AG04449 (cell line): ENCODE measurements around the gene WDR31.

Experiments
- CTCF ChIA-PET: fragments of 350-600 bp; formaldehyde crosslinking; extraction: SDS; loops from one replicate; lab custom pipeline; 2021; ENCODE audit warnings: antibody characterized with exemption; lab: Yijun Ruan, JAX
- POLR2A ChIA-PET: fragments of 400-600, 350-600 bp; formaldehyde crosslinking; extraction: SDS; loops from one replicate; lab custom pipeline; 2020; ENCODE audit warnings: antibody characterized with exemption, inconsistent platforms; lab: Yijun Ruan, JAX
- DNase-seq: peaks from one replicate; pipeline ENCODE4 v3.0.0-alpha.2; 2010; ENCODE audit warnings: low read depth, low spot score
- H3K4me3 ChIP-seq: 2 replicates; pipeline ENCODE4 v1.5.1; 2011; ENCODE audit warnings: low read depth, mild to moderate bottlenecking, control low read depth, low read length
- CTCF ChIP-seq: IDR thresholded peaks from one replicate; pipeline ENCODE4 v1.5.1; 2011; ENCODE audit warnings: mild to moderate bottlenecking, moderate library complexity, low read length, control low read depth, inconsistent platforms; ENCODE audit not compliant: insufficient read depth; ENCODE audit errors: missing control alignments

Gene WDR31

GRCh38 chr9:113326230-113326629, 13.8 kb downstream of the WDR31 start:
- POLR2A ChIA-PET, result no interaction called here
- no peak overlapping the region for H3K4me3 ChIP-seq
- CTCF ChIA-PET, result interaction anchor here (0.6 to 1.4 kb wide), 5 partner anchors 16 to 149 kb away, joined by 3 to 4 read pairs (median 3); partner anchors contain the start of gene ALAD
- no peak for DNase-seq
- TF ChIP-seq CTCF, result no peak

- TF ChIP-seq CTCF, result no peak
- POLR2A ChIA-PET, result no interaction called here
- CTCF ChIA-PET, result no interaction called here
- H3K4me3 ChIP-seq, result no peak overlapping the region
- no peak for DNase-seq
Measured at GRCh38 chr9:113322671-113323070, 17.4 kb downstream of the WDR31 start.

GRCh38 chr9:113320051-113320450, 20.0 kb downstream of the WDR31 start:
- CTCF ChIA-PET, result interaction anchor here (1.4 to 3.3 kb wide), 3 partner anchors 10 to 81 kb away, joined by 3 to 22 read pairs (median 5); partner anchors contain the start of gene ALAD
- TF ChIP-seq CTCF, result no peak
- POLR2A ChIA-PET, result no interaction called here
- no peak overlapping the region for H3K4me3 ChIP-seq
- DNase-seq, result no peak

GRCh38 chr9:113319054-113319453, 21.0 kb downstream of the WDR31 start:
- ChIA-PET CTCF (interaction anchor here (1.1 to 3.3 kb wide), 5 partner anchors 9 to 93 kb away, joined by 3 to 22 read pairs (median 4); partner anchors contain the start of gene ALAD), POLR2A (no interaction called here)
- H3K4me3 ChIP-seq, result no peak overlapping the region
- DNase-seq, result no peak
- TF ChIP-seq CTCF, result no peak

GRCh38 chr9:113317777-113318176, 22.3 kb downstream of the WDR31 start:
- POLR2A ChIA-PET, result no interaction called here
- peak; percentile 4 for TF ChIP-seq CTCF
- DNase-seq, result no peak
- CTCF ChIA-PET, result interaction anchor here (1.2 to 3.3 kb wide), 5 partner anchors 8 to 94 kb away, joined by 3 to 22 read pairs (median 4); no protein-coding TSS in a partner anchor
- no peak overlapping the region for H3K4me3 ChIP-seq

- TF ChIP-seq CTCF, result no peak
- ChIA-PET POLR2A (no interaction called here), CTCF (interaction anchor here (0.9 to 1.5 kb wide), 4 partner anchors 8 to 85 kb away, joined by 3 read pairs; partner anchors contain the start of genes ALAD and CDC26)
- H3K4me3 ChIP-seq, result no peak overlapping the region
- DNase-seq, result no peak
Measured at GRCh38 chr9:113316030-113316429, 24.0 kb downstream of the WDR31 start.
